Right lung (tissue), 5 donors: ENCODE measurements around the gene TRMO. TPM values are rescaled to one million over a fixed set of nuclear protein-coding genes. Genes with fewer than 3 reads are reported as not detected.

Experiments
- DNase-seq, 2 donors: peaks; one replicate each; pipeline ENCODE4 v3.0.0-alpha.2; 2013
- polyA plus RNA-seq, 5 donors: library from polyadenylated mRNA; unstranded; fragments of 120-200 nt; gene quantifications; one replicate each; pipeline versions ENCODE4 v1.2.1 to v1.2.3, GENCODE V29; 2013; ENCODE audit warnings: inconsistent platforms in 1 of 5, low replicate concordance in 1 of 5; ENCODE audit not compliant: insufficient read length in 5 of 5, insufficient read depth in 1 of 5

Gene TRMO
- polyA plus RNA-seq, 5 donors: 14.2 to 19.2 (median 14.6) TPM

GRCh38 chr9:97863314-97863713 lies 59.0 kb downstream of the TRMO start:
- no peak for DNase-seq

GRCh38 chr9:97861148-97861475 lies 61.2 kb downstream of the TRMO start:
- DNase-seq: no peak

GRCh38 chr9:97860451-97861147 lies 61.7 kb downstream of the TRMO start:
- DNase-seq: no peak

GRCh38 chr9:97859346-97859745 lies 63.0 kb downstream of the TRMO start:
- no peak for DNase-seq

GRCh38 chr9:97858826-97859225 lies 63.5 kb downstream of the TRMO start:
- DNase-seq: no peak

- no peak for DNase-seq
Observed at GRCh38 chr9:97858393-97858713, 63.9 kb downstream of the TRMO start.

GRCh38 chr9:97857606-97858392 lies 64.5 kb downstream of the TRMO start:
- no peak for DNase-seq

GRCh38 chr9:97856857-97857605 lies 65.3 kb downstream of the TRMO start:
- no peak for DNase-seq

GRCh38 chr9:97855899-97856298 lies 66.4 kb downstream of the TRMO start:
- DNase-seq: no peak

GRCh38 chr9:97855486-97855875 lies 66.8 kb downstream of the TRMO start:
- no peak for DNase-seq

- DNase-seq: no peak
Observed at GRCh38 chr9:97854696-97855485, 67.4 kb downstream of the TRMO start.

Other genes starting within 250 kb of the TRMO start
- gene XPA, start 225.2 kb downstream of the TRMO start, polyA plus RNA-seq: 10 to 100 TPM; 29.2 to 37.3 (median 33.6) TPM
- not detected for gene FOXE1, start 69.3 kb downstream of the TRMO start, polyA plus RNA-seq
- gene HEMGN, start 15.7 kb upstream of the TRMO start, polyA plus RNA-seq: 10 to 100 TPM in 1 of 5 donors, 1 to 10 TPM in 4; 4.9 to 22.2 (median 5.7) TPM
- 100 to 1,000 TPM; 228 to 321 (median 273) TPM for gene ANP32B, start 60.8 kb upstream of the TRMO start, polyA plus RNA-seq
- 10 to 100 TPM; 36.5 to 53.0 (median 39.9) TPM for gene NANS, start 134.2 kb upstream of the TRMO start, polyA plus RNA-seq
- 10 to 100 TPM in 1 of 5 donors, 1 to 10 TPM in 4; 8.3 to 10.3 (median 9.6) TPM for gene TRIM14, start 196.7 kb upstream of the TRMO start, polyA plus RNA-seq